KMS-11 (cell line): ENCODE measurements around the gene TMEM184B.

ENCODE experiments used
- H2AFZ ChIP-seq: fragments of 200-600 bp; sonication (generic); 2 replicates; pipeline ENCODE4 v1.6.1; 2016; ENCODE audit warnings: antibody characterized with exemption, mixed run types, low read depth
- H3K27ac ChIP-seq: fragments of 200-600 bp; sonication (generic); 2 replicates; pipeline ENCODE4 v1.6.1; 2016; ENCODE audit warnings: mild to moderate bottlenecking, mixed run types
- H3K27me3 ChIP-seq: fragments of 200-600 bp; sonication (generic); 2 replicates; pipeline ENCODE4 v1.6.1; 2017; ENCODE audit warnings: mild to moderate bottlenecking, low read depth, mixed run types, moderate library complexity; ENCODE audit not compliant: insufficient read depth
- H3K36me3 ChIP-seq: fragments of 200-600 bp; sonication (generic); 2 replicates; pipeline ENCODE4 v1.6.1; 2017; ENCODE audit warnings: mild to moderate bottlenecking, mixed run types; ENCODE audit not compliant: insufficient read depth
- H3K4me1 ChIP-seq: fragments of 200-600 bp; sonication (generic); 2 replicates; pipeline ENCODE4 v1.6.1; 2016; ENCODE audit warnings: mild to moderate bottlenecking, low read depth, mixed run types; ENCODE audit not compliant: poor library complexity, severe bottlenecking
- H3K4me2 ChIP-seq: fragments of 200-600 bp; sonication (generic); 2 replicates; pipeline ENCODE4 v1.7.0; 2016; ENCODE audit warnings: mild to moderate bottlenecking, mixed run types
- H3K4me3 ChIP-seq: fragments of 200-600 bp; sonication (generic); IDR thresholded peaks from 2 replicates; pipeline ENCODE4 v1.6.1; 2017; ENCODE audit warnings: low read depth, low read length, mixed read lengths; ENCODE audit not compliant: insufficient read depth
- H3K79me2 ChIP-seq: fragments of 200-600 bp; sonication (generic); 2 replicates; pipeline ENCODE4 v1.6.1; 2016; ENCODE audit warnings: low read depth, mixed run types; ENCODE audit not compliant: insufficient read depth
- H3K9ac ChIP-seq: fragments of 200-600 bp; sonication (generic); 2 replicates; pipeline ENCODE4 v1.6.1; 2016; ENCODE audit warnings: mild to moderate bottlenecking, mixed run types
- H4K20me1 ChIP-seq: fragments of 200-600 bp; sonication (generic); 2 replicates; pipeline ENCODE4 v1.6.1; 2016; ENCODE audit warnings: mild to moderate bottlenecking, mixed run types; ENCODE audit not compliant: insufficient read depth
- TF ChIP-seq, protein P1 (sequence below): fragments of 200-600 bp; sonication (generic); conservative IDR thresholded peaks from 2 replicates; pipeline ENCODE4 v1.6.1; 2017; ENCODE audit warnings: low read depth, mild to moderate bottlenecking, antibody characterized with exemption, low read length, moderate library complexity, mixed read lengths

TMEM184B gene

DNA sequence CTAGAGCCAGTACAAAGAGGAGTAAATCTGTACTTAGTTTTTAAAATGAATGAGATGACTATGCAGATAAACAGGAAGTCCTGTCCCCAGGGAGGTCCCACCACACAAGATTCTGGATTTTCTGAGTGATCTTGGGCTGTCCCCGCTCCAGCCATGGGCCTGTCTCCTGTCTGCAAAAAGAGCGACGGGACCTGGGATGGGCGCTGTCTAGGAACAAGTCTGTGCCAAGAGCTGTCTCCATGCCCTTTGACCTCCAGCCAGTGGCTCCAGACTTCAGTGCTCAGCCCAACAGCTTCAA, 38.5 kb upstream of the TMEM184B start:
- H4K20me1 ChIP-seq = peaks cover 5% of the 10 kb centered on the region; the same call in 1 of the 2 replicates
- H3K4me1 ChIP-seq = peaks cover 20% of the 10 kb centered on the region
- no peak overlapping the region for H3K4me2 ChIP-seq
- H3K9ac ChIP-seq = no peak overlapping the region
- H3K4me3 ChIP-seq = no peak overlapping the region
- no peak overlapping the region for H3K27ac ChIP-seq
- H3K36me3 ChIP-seq = no peaks in the 10 kb centered on the region; the same call in 1 of the 2 replicates
- H3K79me2 ChIP-seq = peaks cover 90% of the 10 kb centered on the region
- H2AFZ ChIP-seq = no peak overlapping the region
- TF ChIP-seq, protein P1, sequence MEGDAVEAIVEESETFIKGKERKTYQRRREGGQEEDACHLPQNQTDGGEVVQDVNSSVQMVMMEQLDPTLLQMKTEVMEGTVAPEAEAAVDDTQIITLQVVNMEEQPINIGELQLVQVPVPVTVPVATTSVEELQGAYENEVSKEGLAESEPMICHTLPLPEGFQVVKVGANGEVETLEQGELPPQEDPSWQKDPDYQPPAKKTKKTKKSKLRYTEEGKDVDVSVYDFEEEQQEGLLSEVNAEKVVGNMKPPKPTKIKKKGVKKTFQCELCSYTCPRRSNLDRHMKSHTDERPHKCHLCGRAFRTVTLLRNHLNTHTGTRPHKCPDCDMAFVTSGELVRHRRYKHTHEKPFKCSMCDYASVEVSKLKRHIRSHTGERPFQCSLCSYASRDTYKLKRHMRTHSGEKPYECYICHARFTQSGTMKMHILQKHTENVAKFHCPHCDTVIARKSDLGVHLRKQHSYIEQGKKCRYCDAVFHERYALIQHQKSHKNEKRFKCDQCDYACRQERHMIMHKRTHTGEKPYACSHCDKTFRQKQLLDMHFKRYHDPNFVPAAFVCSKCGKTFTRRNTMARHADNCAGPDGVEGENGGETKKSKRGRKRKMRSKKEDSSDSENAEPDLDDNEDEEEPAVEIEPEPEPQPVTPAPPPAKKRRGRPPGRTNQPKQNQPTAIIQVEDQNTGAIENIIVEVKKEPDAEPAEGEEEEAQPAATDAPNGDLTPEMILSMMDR = no peak
- no peaks in the 10 kb centered on the region for H3K27me3 ChIP-seq

DNA sequence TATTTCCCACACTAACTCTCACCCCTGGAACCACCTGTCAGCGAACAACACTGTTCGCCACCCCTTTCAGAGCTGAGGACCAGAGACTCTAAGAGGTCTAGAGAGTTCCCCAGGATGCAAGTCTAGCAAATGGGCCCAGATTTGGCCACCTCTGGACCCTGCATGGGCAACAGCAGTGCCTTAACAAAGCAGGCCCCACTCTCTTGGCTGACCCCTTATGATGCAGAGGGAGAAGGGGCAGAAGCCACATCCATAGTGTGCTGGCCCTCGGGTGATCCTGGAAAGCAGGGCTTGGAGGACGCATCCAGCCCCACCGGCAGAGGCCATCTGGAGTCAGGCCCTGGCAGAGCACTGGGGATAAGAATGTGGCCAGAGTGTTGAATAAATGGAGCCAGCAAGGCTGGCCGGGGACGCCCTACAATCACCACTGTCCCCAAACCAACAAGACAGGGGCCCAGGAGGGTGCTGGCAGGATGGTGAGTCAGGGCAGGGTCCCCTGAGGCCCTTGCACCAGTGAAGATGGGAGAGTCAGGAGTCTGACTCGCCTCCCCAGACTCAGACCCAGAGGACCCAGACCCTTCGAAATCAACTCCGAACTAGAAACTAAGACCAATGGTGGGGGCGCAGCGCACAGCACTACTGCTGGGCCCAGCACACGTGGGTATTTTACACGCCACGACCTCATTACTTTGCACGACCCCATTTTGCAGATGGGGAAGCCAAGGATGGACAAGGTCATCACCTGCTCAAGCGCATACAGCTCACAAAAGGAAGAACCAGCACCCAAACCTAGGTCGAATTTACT, 37.9 kb upstream of the TMEM184B start:
- Histone ChIP-seq H3K9ac (no peak overlapping the region), H3K27ac (no peak overlapping the region), H2AFZ (no peak overlapping the region), H3K4me1 (peaks cover 15% of the 10 kb centered on the region), H3K79me2 (peaks cover 90% of the 10 kb centered on the region), H3K4me2 (no peak overlapping the region), H3K27me3 (no peaks in the 10 kb centered on the region), H3K36me3 (no peaks in the 10 kb centered on the region; the same call in 1 of the 2 replicates), H3K4me3 (no peak overlapping the region), H4K20me1 (peaks cover 5% of the 10 kb centered on the region; the same call in 1 of the 2 replicates)
- TF ChIP-seq, protein P1 = no peak

GRCh38 chr22:38309614-38310517, 37.1 kb upstream of the TMEM184B start:
- Histone ChIP-seq H3K4me3 (no peak overlapping the region), H3K9ac (no peak overlapping the region), H2AFZ (no peak overlapping the region), H3K27me3 (no peaks in the 10 kb centered on the region), H4K20me1 (0 out of 2 replicates have a peak, but pooled peaks cover 5% of the 10 kb centered on the region), H3K4me1 (peaks cover 7% of the 10 kb centered on the region), H3K36me3 (no peaks in the 10 kb centered on the region; the same call in 1 of the 2 replicates), H3K79me2 (peaks cover 89% of the 10 kb centered on the region), H3K4me2 (no peak overlapping the region), H3K27ac (no peak overlapping the region)
- TF ChIP-seq, protein P1 = no peak

DNA sequence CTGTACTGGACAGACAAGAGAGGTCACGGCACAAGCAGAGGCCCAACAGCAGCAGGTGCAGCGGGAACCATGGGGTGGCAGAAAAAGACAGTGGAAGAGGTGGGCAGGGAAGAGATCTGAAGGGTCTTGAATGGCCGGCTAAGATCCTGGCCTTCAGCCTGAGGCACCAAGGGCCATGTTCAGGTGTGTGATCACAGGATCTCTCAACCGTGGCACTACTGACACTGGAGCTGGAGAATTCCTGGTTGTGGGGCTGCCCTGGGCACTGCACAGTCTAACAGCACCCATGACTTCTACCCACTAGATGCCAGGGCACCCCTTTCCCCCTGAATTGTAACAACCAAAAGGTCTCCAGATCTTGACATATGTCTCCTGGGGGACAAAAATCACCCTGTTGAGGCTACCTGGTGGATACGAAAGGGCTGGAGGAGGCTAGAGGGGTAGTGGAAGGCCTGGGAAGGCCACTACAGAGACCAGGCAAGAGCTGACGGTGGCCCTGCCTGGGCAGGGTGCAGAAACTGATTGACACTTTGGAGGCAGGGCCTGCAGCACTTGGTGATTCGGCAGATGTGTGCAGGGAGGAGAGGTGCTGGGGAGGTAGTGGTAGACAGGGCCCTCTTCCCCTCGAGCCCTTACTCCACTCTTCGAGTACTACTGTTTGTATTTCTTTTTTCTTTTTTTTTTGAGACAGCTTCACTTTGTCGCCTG, 36.1 kb upstream of the TMEM184B start:
- Histone ChIP-seq H3K27ac (no peak overlapping the region), H3K9ac (no peak overlapping the region), H3K4me2 (no peak overlapping the region), H2AFZ (no peak overlapping the region), H3K79me2 (peaks cover 89% of the 10 kb centered on the region), H3K36me3 (no peaks in the 10 kb centered on the region; the same call in 1 of the 2 replicates), H3K4me1 (no peaks in the 10 kb centered on the region), H3K4me3 (no peak overlapping the region), H4K20me1 (0 out of 2 replicates have a peak, but pooled peaks cover 10% of the 10 kb centered on the region), H3K27me3 (no peaks in the 10 kb centered on the region)
- TF ChIP-seq, protein P1 = no peak
